Fibroblast of lung (primary cell): ENCODE data around the gene FAM25A. TPM values are rescaled to one million over a fixed set of nuclear protein-coding genes. Genes with fewer than 3 reads are reported as not detected.

Experiments used
- DNase-seq, 2 donors: peaks; one replicate each; pipeline versions ENCODE4 v3.0.0 to v3.0.0-alpha.2; 2010; ENCODE audit warnings: low read depth in 2 of 2
- H2AFZ ChIP-seq: 2 replicates; pipeline ENCODE4 v1.5.1; 2012; ENCODE audit warnings: low read length, control low read depth, inconsistent platforms
- H3K27ac ChIP-seq: 2 replicates; pipeline ENCODE4 v1.5.1; 2011; ENCODE audit warnings: low read length, control low read depth; ENCODE audit not compliant: insufficient read depth
- H3K27me3 ChIP-seq: 2 replicates; pipeline ENCODE4 v1.5.1; 2011; ENCODE audit warnings: mild to moderate bottlenecking, low read length; ENCODE audit not compliant: control insufficient read depth, insufficient read depth
- H3K36me3 ChIP-seq: 2 replicates; pipeline ENCODE4 v1.5.1; 2011; ENCODE audit warnings: low read length; ENCODE audit not compliant: control insufficient read depth, insufficient read depth
- H3K4me1 ChIP-seq: 2 replicates; pipeline ENCODE4 v1.5.1; 2011; ENCODE audit warnings: low read length; ENCODE audit not compliant: control insufficient read depth, insufficient read depth; ENCODE audit errors: extremely low read depth
- H3K4me2 ChIP-seq: 2 replicates; pipeline ENCODE4 v1.5.1; 2011; ENCODE audit warnings: low read length, control low read depth; ENCODE audit not compliant: insufficient read depth; ENCODE audit errors: extremely low read depth
- H3K4me3 ChIP-seq, 4 experiments: fragments of 200-600 bp in 1 of 4; sonication (generic) in 1 of 4; replicated peaks in 1 of 4; 2 replicates each; pipeline ENCODE4 v1.5.1; 2011 to 2016; ENCODE audit warnings: low read length in 4 of 4, low read depth in 3 of 4, mild to moderate bottlenecking in 3 of 4, control low read depth in 2 of 4, inconsistent platforms in 1 of 4, mixed read lengths in 1 of 4; ENCODE audit not compliant: insufficient read depth in 1 of 4; ENCODE audit errors: control extremely low read depth in 1 of 4
- H3K79me2 ChIP-seq: 2 replicates; pipeline ENCODE4 v1.5.1; 2012; ENCODE audit warnings: mild to moderate bottlenecking, low read length, inconsistent platforms; ENCODE audit not compliant: control insufficient read depth, insufficient read depth
- H3K9ac ChIP-seq: 2 replicates; pipeline ENCODE4 v1.5.1; 2011; ENCODE audit warnings: mild to moderate bottlenecking, low read length, control low read depth; ENCODE audit not compliant: insufficient read depth
- H3K9me3 ChIP-seq: 2 replicates; pipeline ENCODE4 v1.5.1; 2012; ENCODE audit warnings: low read depth, low read length; ENCODE audit not compliant: control insufficient read depth, insufficient read depth
- H4K20me1 ChIP-seq: 2 replicates; pipeline ENCODE4 v1.5.1; 2011; ENCODE audit warnings: low read length; ENCODE audit not compliant: control insufficient read depth, insufficient read depth; ENCODE audit errors: extremely low read depth
- CTCF ChIP-seq, 2 donors: IDR thresholded peaks in 1 of 2; conservative IDR thresholded peaks in 1 of 2; 1 replicate in 1 of 2; 2 replicates in 1 of 2; pipeline ENCODE4 v1.5.1; 2011 to 2012; ENCODE audit warnings: low read length in 2 of 2, control low read depth in 1 of 2, inconsistent platforms in 1 of 2, low read depth in 1 of 2, mild to moderate bottlenecking in 1 of 2
- EZH2 ChIP-seq: IDR thresholded peaks from 2 replicates; pipeline ENCODE4 v1.5.1; 2012; ENCODE audit warnings: low read length, control low read depth, mild to moderate bottlenecking; ENCODE audit errors: missing control alignments
- polyA plus RNA-seq, 2 donors: library from polyadenylated mRNA; depleted of rRNA in 1 of 2; stranded (reverse) in 1 of 2; unstranded in 1 of 2; fragments of >200 nt; gene quantifications; 2 replicates each; pipeline ENCODE4 v1.2.1, GENCODE V29; 2011 to 2012; ENCODE audit warnings: missing spikeins in 1 of 2
- total RNA-seq: library from RNA; depleted of rRNA; stranded (reverse); fragments of >200 nt; gene quantifications from 2 replicates; pipeline ENCODE4 v1.2.1, GENCODE V29; 2014

The FAM25A gene
- total and polyA plus RNA-seq, 2 donors (not counting 1 experiment from before 2014, with no cell fraction given) = not detected

GRCh38 chr10:87060280-87060928 lies 40.3 kb downstream of the FAM25A start:
- no peaks in the 10 kb centered on the region for H3K27me3 ChIP-seq
- H3K9me3 ChIP-seq = no peaks in the 10 kb centered on the region
- DNase-seq = no peak
- no peak overlapping the region for H3K4me2 ChIP-seq
- H3K4me1 ChIP-seq = peaks cover under 1% of the 10 kb centered on the region
- peaks cover 2% of the 10 kb centered on the region for H3K36me3 ChIP-seq
- H2AFZ ChIP-seq = no peak overlapping the region
- no peaks in the 10 kb centered on the region for H4K20me1 ChIP-seq
- no peaks in the 10 kb centered on the region for H3K79me2 ChIP-seq
- H3K27ac ChIP-seq = no peak overlapping the region
- H3K9ac ChIP-seq = no peak overlapping the region
- TF ChIP-seq CTCF (conservative IDR thresholded peaks at IDR 0.05 in 1 of 2, IDR thresholded peaks at IDR 0.05 in 1 of 2; ENCODE audit: low read depth in 1 of 2, low read length in 2 of 2) = no peak
- TF ChIP-seq EZH2 = no peak
- no peak overlapping the region for H3K4me3 ChIP-seq

- Histone ChIP-seq H3K27ac (no peak overlapping the region), H3K4me1 (no peaks in the 10 kb centered on the region), H3K4me2 (no peak overlapping the region), H4K20me1 (no peaks in the 10 kb centered on the region), H3K9ac (no peak overlapping the region), H2AFZ (no peak overlapping the region), H3K79me2 (no peaks in the 10 kb centered on the region), H3K27me3 (no peaks in the 10 kb centered on the region), H3K9me3 (no peaks in the 10 kb centered on the region), H3K4me3 (no peak overlapping the region), H3K36me3 (peaks cover 10% of the 10 kb centered on the region)
- no peak for TF ChIP-seq EZH2
- TF ChIP-seq CTCF (conservative IDR thresholded peaks at IDR 0.05 in 1 of 2, IDR thresholded peaks at IDR 0.05 in 1 of 2; ENCODE audit: low read depth in 1 of 2, low read length in 2 of 2) = no peak
- DNase-seq = no peak
Measured at GRCh38 chr10:87064651-87065050, 44.6 kb downstream of the FAM25A start.

GRCh38 chr10:87066178-87066577 lies 46.1 kb downstream of the FAM25A start:
- Histone ChIP-seq H3K36me3 (peaks cover 8% of the 10 kb centered on the region), H3K9ac (no peak overlapping the region), H3K9me3 (no peaks in the 10 kb centered on the region), H3K27me3 (no peaks in the 10 kb centered on the region), H3K4me3 (no peak overlapping the region), H2AFZ (no peak overlapping the region), H3K4me2 (no peak overlapping the region), H3K79me2 (no peaks in the 10 kb centered on the region), H3K27ac (no peak overlapping the region), H3K4me1 (no peaks in the 10 kb centered on the region), H4K20me1 (no peaks in the 10 kb centered on the region)
- DNase-seq = no peak
- TF ChIP-seq CTCF (conservative IDR thresholded peaks at IDR 0.05 in 1 of 2, IDR thresholded peaks at IDR 0.05 in 1 of 2; ENCODE audit: low read depth in 1 of 2, low read length in 2 of 2) (no peak), EZH2 (no peak)
